Measurements from ENCODE around the gene RAB3A. TPM values are rescaled to one million over a fixed set of nuclear protein-coding genes. Genes with fewer than 3 reads are reported as not detected.
"Not testable (repeated sequence)": the region's sequence is repeated elsewhere in the genome, so short reads cannot be mapped to it uniquely, and the experiment has no call there.

The RAB3A gene
- polyA plus RNA-seq, 4 donors: 3.7 to 6.1 (median 5.4) TPM

- peak; percentile 93 to 95 (median 94) for DNase-seq (ENCODE audit: low read depth in 4 of 4, low spot score in 3 of 4)
These were observed 20.9 kb upstream of the RAB3A start for GRCh38 chr19:18224525-18225354.

- DNase-seq (ENCODE audit: low read depth in 4 of 4, low spot score in 3 of 4): no peak
These were observed 20.1 kb upstream of the RAB3A start for GRCh38 chr19:18223860-18224524.

- DNase-seq (ENCODE audit: low read depth in 4 of 4, low spot score in 3 of 4): no peak
These were observed 18.2 kb upstream of the RAB3A start for GRCh38 chr19:18221815-18222725.

- DNase-seq (ENCODE audit: low read depth in 4 of 4, low spot score in 3 of 4): no peak
These were observed 16.9 kb upstream of the RAB3A start for GRCh38 chr19:18220632-18221275.

GRCh38 chr19:18219911-18220631 lies 16.2 kb upstream of the RAB3A start:
- DNase-seq (ENCODE audit: low read depth in 4 of 4, low spot score in 3 of 4): no peak

GRCh38 chr19:18218600-18218999 lies 14.8 kb upstream of the RAB3A start:
- DNase-seq (ENCODE audit: low read depth in 4 of 4, low spot score in 3 of 4): no peak

- no peak for DNase-seq (ENCODE audit: low read depth in 4 of 4, low spot score in 3 of 4)
These were observed 14.3 kb upstream of the RAB3A start for GRCh38 chr19:18218159-18218558.

- no peak for DNase-seq (ENCODE audit: low read depth in 4 of 4, low spot score in 3 of 4)
These were observed 12.9 kb upstream of the RAB3A start for GRCh38 chr19:18216789-18217188.

- DNase-seq (ENCODE audit: low read depth in 4 of 4, low spot score in 3 of 4): no peak
These were observed 11.1 kb upstream of the RAB3A start for GRCh38 chr19:18214779-18215433.

- DNase-seq (ENCODE audit: low read depth in 4 of 4, low spot score in 3 of 4): no peak
These were observed 7.8 kb upstream of the RAB3A start for GRCh38 chr19:18211683-18212082.

GRCh38 chr19:18209912-18210311 lies 6.1 kb upstream of the RAB3A start:
- not testable (repeated sequence) for DNase-seq (ENCODE audit: low read depth in 4 of 4, low spot score in 3 of 4)

- DNase-seq (ENCODE audit: low read depth in 4 of 4, low spot score in 3 of 4): no peak
These were observed 4.5 kb upstream of the RAB3A start for GRCh38 chr19:18208098-18208951.

GRCh38 chr19:18206018-18206417 lies 2.2 kb upstream of the RAB3A start:
- DNase-seq (ENCODE audit: low read depth in 4 of 4, low spot score in 3 of 4): no peak

- no peak for DNase-seq (ENCODE audit: low read depth in 4 of 4, low spot score in 3 of 4)
These were observed 1.5 kb upstream of the RAB3A start for GRCh38 chr19:18205200-18205892.

GRCh38 chr19:18204394-18205199 lies 755 bp upstream of the RAB3A start:
- DNase-seq (ENCODE audit: low read depth in 4 of 4, low spot score in 3 of 4): peak; percentile 83 to 87 (median 86)

GRCh38 chr19:18203408-18203862 lies 407 bp downstream of the RAB3A start:
- no peak for DNase-seq (ENCODE audit: low read depth in 4 of 4, low spot score in 3 of 4)

Data from right renal pelvis (tissue), 4 donors.